Muscle of leg (tissue), 11 donors: ENCODE measurements around the gene ACMSD. TPM values are rescaled to one million over a fixed set of nuclear protein-coding genes. Genes with fewer than 3 reads are reported as not detected.

Source experiments
- DNase-seq: peaks from one replicate; pipeline ENCODE4 v3.0.0; 2013
- H3K27ac ChIP-seq: one replicate; pipeline ENCODE4 v1.5.1; 2013; ENCODE audit warnings: mild to moderate bottlenecking, low read length, control low read depth
- H3K27me3 ChIP-seq: one replicate; pipeline ENCODE4 v1.6.1; 2013; ENCODE audit warnings: low read length; ENCODE audit not compliant: control insufficient read depth, insufficient read depth
- H3K36me3 ChIP-seq: one replicate; pipeline ENCODE4 v1.6.1; 2013; ENCODE audit warnings: low read length; ENCODE audit not compliant: control insufficient read depth, insufficient read depth
- H3K4me1 ChIP-seq: one replicate; pipeline ENCODE4 v1.6.1; 2013; ENCODE audit warnings: low read length; ENCODE audit not compliant: control insufficient read depth, insufficient read depth
- H3K4me3 ChIP-seq: one replicate; pipeline ENCODE4 v1.5.1; 2013; ENCODE audit warnings: low read length, control low read depth
- H3K9me3 ChIP-seq: replicated peaks from 2 replicates; pipeline ENCODE4 v1.6.1; 2013; ENCODE audit warnings: low read depth, low read length; ENCODE audit not compliant: control insufficient read depth
- WGBS: methylation state at CpG from one replicate; pipeline ENCODE4 v1.1.5; 2013; ENCODE audit warnings: missing lambda C conversion rate; ENCODE audit not compliant: insufficient coverage; 5-methylcytosine and 5-hydroxymethylcytosine counted together
- polyA plus RNA-seq, 8 donors: library from polyadenylated mRNA; unstranded; fragments of 120-200 nt; gene quantifications; one replicate each; pipeline versions ENCODE4 v1.2.1 to v1.2.3, GENCODE V29; 2013; ENCODE audit warnings: inconsistent platforms in 1 of 8, low replicate concordance in 1 of 8; ENCODE audit not compliant: insufficient read length in 8 of 8, insufficient read depth in 1 of 8
- total RNA-seq: library from RNA; stranded (reverse); fragments of 120-200 nt; gene quantifications from one replicate; pipeline ENCODE4 v1.2.4, GENCODE V29; 2013

The ACMSD gene
- total and polyA plus RNA-seq, 9 donors = 0.28 to 1.6 (median 0.39) TPM; not detected in 1

GRCh38 chr2:134936691-134937090, 98.3 kb downstream of the ACMSD start:
- Histone ChIP-seq H3K27ac (no peak overlapping the region), H3K36me3 (peaks cover 6% of the 10 kb centered on the region), H3K9me3 (no peaks in the 10 kb centered on the region), H3K4me1 (no peaks in the 10 kb centered on the region), H3K4me3 (no peak overlapping the region), H3K27me3 (no peaks in the 10 kb centered on the region)
- no peak for DNase-seq
- 100% methylated on average over 1 of the region's 4 CpGs for WGBS

GRCh38 chr2:134943540-134943939, 105.1 kb downstream of the ACMSD start:
- no peak overlapping the region for H3K27ac ChIP-seq
- WGBS = no CpG with 5 or more reads among the region's 2 CpGs
- peak; percentile 43 for DNase-seq

GRCh38 chr2:134944975-134945374, 106.6 kb downstream of the ACMSD start:
- Histone ChIP-seq H3K4me3 (no peak overlapping the region), H3K9me3 (no peaks in the 10 kb centered on the region), H3K27me3 (no peaks in the 10 kb centered on the region), H3K36me3 (peaks cover 33% of the 10 kb centered on the region), H3K4me1 (no peaks in the 10 kb centered on the region), H3K27ac (no peak overlapping the region)
- WGBS = 50% methylated on average over 1 of the region's 1 CpG
- DNase-seq = no peak

More at GRCh38 chr2:134943540-134943939, 105.1 kb downstream of the ACMSD start:
- Histone ChIP-seq H3K27me3 (no peaks in the 10 kb centered on the region), H3K36me3 (peaks cover 25% of the 10 kb centered on the region), H3K9me3 (no peaks in the 10 kb centered on the region), H3K4me3 (no peak overlapping the region), H3K4me1 (no peaks in the 10 kb centered on the region)

- H3K36me3 ChIP-seq = peaks cover 32% of the 10 kb centered on the region
- WGBS = 80% methylated on average over 1 of the region's 6 CpGs
- H3K4me1 ChIP-seq = no peaks in the 10 kb centered on the region
- no peak for DNase-seq
- no peak overlapping the region for H3K27ac ChIP-seq
- H3K9me3 ChIP-seq = no peaks in the 10 kb centered on the region
- H3K4me3 ChIP-seq = no peak overlapping the region
- H3K27me3 ChIP-seq = no peaks in the 10 kb centered on the region
These were observed 107.7 kb downstream of the ACMSD start for GRCh38 chr2:134946073-134946472.

- H3K27me3 ChIP-seq = no peaks in the 10 kb centered on the region
- no peak overlapping the region for H3K4me3 ChIP-seq
- no peak overlapping the region for H3K27ac ChIP-seq
- H3K36me3 ChIP-seq = peaks cover 42% of the 10 kb centered on the region
- H3K4me1 ChIP-seq = no peaks in the 10 kb centered on the region
- H3K9me3 ChIP-seq = no peaks in the 10 kb centered on the region
- no peak for DNase-seq
- no CpG with 5 or more reads among the region's 7 CpGs for WGBS
These were observed 111.7 kb downstream of the ACMSD start for GRCh38 chr2:134949981-134950708.

GRCh38 chr2:134950886-134951285, 112.5 kb downstream of the ACMSD start:
- Histone ChIP-seq H3K27me3 (no peaks in the 10 kb centered on the region), H3K36me3 (peaks cover 42% of the 10 kb centered on the region), H3K4me1 (no peaks in the 10 kb centered on the region), H3K4me3 (no peak overlapping the region), H3K9me3 (no peaks in the 10 kb centered on the region), H3K27ac (no peak overlapping the region)
- no CpG with 5 or more reads among the region's 2 CpGs for WGBS
- DNase-seq = no peak

Other genes with a start within 250 kb of the ACMSD start
- 0.66 TPM for gene TMEM163, start 119.6 kb upstream of the ACMSD start, total RNA-seq
- 1 to 10 TPM in 7 of 8 donors, under 1 TPM in 1; 0.75 to 3.5 (median 2.0) TPM for gene TMEM163, start 119.6 kb upstream of the ACMSD start, polyA plus RNA-seq
- 29.1 TPM for gene CCNT2, start 80.2 kb downstream of the ACMSD start, total RNA-seq
- gene CCNT2, start 80.2 kb downstream of the ACMSD start, polyA plus RNA-seq = 10 to 100 TPM; 25.0 to 48.8 (median 31.3) TPM
- gene MAP3K19, start 208.8 kb downstream of the ACMSD start, total RNA-seq = not detected
- gene MAP3K19, start 208.8 kb downstream of the ACMSD start, polyA plus RNA-seq = under 1 TPM in 2 of 8 donors, not detected in 6; 0.12 to 0.13 TPM
- 30.4 TPM for gene RAB3GAP1, start 213.7 kb downstream of the ACMSD start, total RNA-seq
- gene RAB3GAP1, start 213.7 kb downstream of the ACMSD start, polyA plus RNA-seq = 10 to 100 TPM; 28.7 to 38.3 (median 33.9) TPM